ENCODE results near the gene LIN54. TPM values are rescaled to one million over a fixed set of nuclear protein-coding genes. Genes with fewer than 3 reads are reported as not detected.

Gene LIN54
- total RNA-seq, 4 donors from 2014 or later = 14.7 to 23.0 (median 16.4) TPM

DNA sequence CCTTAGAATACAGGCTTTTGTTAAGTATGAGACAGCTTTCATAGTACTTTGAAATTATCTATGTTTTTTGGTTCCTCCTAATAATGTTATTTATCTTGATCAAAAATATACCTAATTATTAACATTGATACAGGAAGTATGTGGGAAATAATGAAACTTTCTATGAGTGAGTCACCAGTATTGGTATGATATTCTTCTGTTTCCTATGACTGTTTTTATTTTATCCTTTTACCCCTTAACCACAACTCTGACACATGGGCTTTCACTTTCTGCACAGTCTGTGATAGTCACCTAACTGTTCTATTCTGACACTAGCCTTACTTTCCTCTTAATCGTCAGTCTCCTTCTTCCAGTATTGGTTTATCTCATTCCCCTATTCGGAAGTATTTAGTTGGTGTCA is 105.4 kb downstream of the LIN54 start:
- no peak overlapping the region for H3K27ac ChIP-seq
- intact Hi-C loops (cut with DNase I) = loop anchor here (10.0 kb wide), 1 partner anchor 130 kb away; the partner anchor contains the start of gene COPS4
- no peak overlapping the region for H3K4me3 ChIP-seq
- 64 to 73% methylated on average over 2 of the region's 2 CpGs for WGBS, 2 donors
- peaks cover 0 to 36% (median 4%) of the 10 kb centered on the region in 3 donors for H3K36me3 ChIP-seq
- DNase-seq = no peak
- peaks cover 0 to 13% (median 6%) of the 10 kb centered on the region in 3 donors for H3K4me1 ChIP-seq
- TF ChIP-seq, protein P1, sequence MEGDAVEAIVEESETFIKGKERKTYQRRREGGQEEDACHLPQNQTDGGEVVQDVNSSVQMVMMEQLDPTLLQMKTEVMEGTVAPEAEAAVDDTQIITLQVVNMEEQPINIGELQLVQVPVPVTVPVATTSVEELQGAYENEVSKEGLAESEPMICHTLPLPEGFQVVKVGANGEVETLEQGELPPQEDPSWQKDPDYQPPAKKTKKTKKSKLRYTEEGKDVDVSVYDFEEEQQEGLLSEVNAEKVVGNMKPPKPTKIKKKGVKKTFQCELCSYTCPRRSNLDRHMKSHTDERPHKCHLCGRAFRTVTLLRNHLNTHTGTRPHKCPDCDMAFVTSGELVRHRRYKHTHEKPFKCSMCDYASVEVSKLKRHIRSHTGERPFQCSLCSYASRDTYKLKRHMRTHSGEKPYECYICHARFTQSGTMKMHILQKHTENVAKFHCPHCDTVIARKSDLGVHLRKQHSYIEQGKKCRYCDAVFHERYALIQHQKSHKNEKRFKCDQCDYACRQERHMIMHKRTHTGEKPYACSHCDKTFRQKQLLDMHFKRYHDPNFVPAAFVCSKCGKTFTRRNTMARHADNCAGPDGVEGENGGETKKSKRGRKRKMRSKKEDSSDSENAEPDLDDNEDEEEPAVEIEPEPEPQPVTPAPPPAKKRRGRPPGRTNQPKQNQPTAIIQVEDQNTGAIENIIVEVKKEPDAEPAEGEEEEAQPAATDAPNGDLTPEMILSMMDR (IDR thresholded peaks at IDR 0.05) = no peak
- no peak for TF ChIP-seq POLR2A (IDR thresholded peaks at IDR 0.05)
- H3K27me3 ChIP-seq = no peaks in the 10 kb centered on the region
- no peaks in the 10 kb centered on the region for H3K9me3 ChIP-seq

- H3K36me3 ChIP-seq = peaks cover 0 to 28% (median 4%) of the 10 kb centered on the region in 3 donors
- WGBS, 2 donors = 87 to 89% methylated on average over 3 to 5 of the region's 5 CpGs
- no peak overlapping the region for H3K4me3 ChIP-seq
- no peak overlapping the region for H3K27ac ChIP-seq
- no peaks in the 10 kb centered on the region for H3K9me3 ChIP-seq
- TF ChIP-seq, protein P1 (IDR thresholded peaks at IDR 0.05) = no peak
- no peak for TF ChIP-seq POLR2A (IDR thresholded peaks at IDR 0.05)
- H3K4me1 ChIP-seq = peaks cover 6 to 23% (median 8%) of the 10 kb centered on the region in 3 donors
- H3K27me3 ChIP-seq = no peaks in the 10 kb centered on the region
- no peak for DNase-seq
- intact Hi-C loops (cut with DNase I) = loop anchor here (10.0 kb wide), 1 partner anchor 131 kb away; the partner anchor contains the start of gene COPS4
These were observed 106.9 kb downstream of the LIN54 start for GRCh38 chr4:82903737-82904136.

DNA sequence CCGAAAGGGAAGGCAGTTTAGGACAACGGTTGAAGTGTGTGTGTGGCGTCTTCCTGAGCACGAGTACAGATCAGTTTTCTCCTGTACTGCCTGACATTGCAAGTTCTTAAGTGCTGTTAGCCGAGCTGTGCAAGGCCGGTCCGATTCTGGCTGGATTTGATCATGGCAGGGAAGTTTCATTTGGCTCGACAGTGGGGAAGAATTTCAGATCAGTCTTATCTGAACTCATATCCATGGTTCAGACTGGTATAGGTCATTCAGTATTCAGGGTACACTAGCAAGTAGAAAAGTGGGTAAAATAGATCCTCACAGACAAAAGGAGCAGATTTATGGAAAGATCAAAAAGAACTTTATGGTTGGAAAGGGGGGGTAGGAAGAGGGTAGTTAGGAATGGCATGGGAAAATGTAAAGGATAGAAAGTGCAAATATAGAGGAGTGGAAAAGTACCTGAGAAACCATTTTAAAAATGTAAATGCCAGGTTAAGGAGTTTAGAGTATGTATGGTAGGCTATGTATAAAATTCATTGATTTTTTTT is 109.4 kb downstream of the LIN54 start:
- H3K4me1 ChIP-seq = peaks cover 8 to 48% (median 17%) of the 10 kb centered on the region in 3 donors
- no peaks in the 10 kb centered on the region for H3K27me3 ChIP-seq
- peak overlapping the region; percentile 61 to 87 (median 72) for H3K4me3 ChIP-seq
- peaks cover 0 to 24% (median 0%) of the 10 kb centered on the region in 3 donors for H3K36me3 ChIP-seq
- H3K9me3 ChIP-seq = no peaks in the 10 kb centered on the region
- peak overlapping the region; percentile 96 to 100 (median 98) for H3K27ac ChIP-seq
- WGBS, 2 donors = 0 to 2% methylated on average over 5 to 8 of the region's 8 CpGs
- no peak for DNase-seq
- no peak for TF ChIP-seq POLR2A (IDR thresholded peaks at IDR 0.05)
- TF ChIP-seq, protein P1 (IDR thresholded peaks at IDR 0.05) = peak in 1 of 6 experiments; percentile 2
- intact Hi-C loops (cut with DNase I) = loop anchor here (10.0 kb wide), 1 partner anchor 134 kb away; the partner anchor contains the start of gene COPS4

DNA sequence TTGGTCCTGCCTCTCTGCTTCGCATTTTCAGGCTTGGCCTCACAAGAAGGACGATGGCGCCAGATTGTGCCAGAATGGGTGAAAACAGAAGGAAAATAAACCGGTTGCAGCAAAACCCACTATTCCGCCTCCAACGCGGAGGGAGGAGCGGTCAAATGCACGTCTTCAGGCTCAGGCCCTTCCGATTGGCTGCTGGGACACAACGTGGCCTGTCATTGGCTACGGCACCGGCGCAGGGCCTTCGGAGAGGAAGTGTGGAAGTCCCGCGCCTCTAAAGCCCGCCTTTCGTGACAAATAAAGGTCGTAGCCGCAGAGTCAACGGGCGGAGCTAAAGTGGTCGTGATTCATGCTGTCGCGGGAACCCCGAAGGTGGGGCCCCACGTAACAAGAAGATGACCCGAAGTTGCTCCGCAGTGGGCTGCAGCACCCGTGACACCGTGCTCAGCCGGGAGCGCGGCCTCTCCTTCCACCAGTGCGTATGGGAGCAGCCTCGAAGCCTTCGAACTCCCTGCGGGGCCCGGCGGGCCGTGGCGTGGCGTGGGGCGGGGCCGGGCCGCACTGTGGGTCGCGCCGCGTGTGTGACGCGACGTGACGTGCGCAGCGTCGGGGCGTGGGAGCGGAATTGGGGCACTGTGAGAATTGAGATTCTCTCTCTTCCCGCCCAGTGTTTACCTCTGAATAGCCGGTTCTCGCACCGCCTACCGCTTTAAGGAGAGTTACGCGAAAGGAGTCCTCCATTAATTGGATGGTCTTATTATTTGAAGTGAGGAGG is 110.0 kb downstream of the LIN54 start, which contains the start of gene THAP9:
Gene THAP9 (plus strand): TSS at position 325 of the 772 bp plus-strand sequence. CDS start 68 bp downstream, at position 393.
- Histone ChIP-seq H3K27ac (peak within 1 kb of the TSS; percentile 96 to 100 (median 98)), H3K36me3 (peaks cover 0 to 26% (median 0%) of the 10 kb centered on the region in 3 donors), H3K4me3 (peak within 1 kb of the TSS; percentile 61 to 87 (median 72)), H3K9me3 (no peaks in the 10 kb centered on the region), H3K4me1 (peaks cover 8 to 52% (median 17%) of the 10 kb centered on the region in 3 donors), H3K27me3 (no peaks in the 10 kb centered on the region)
- peak in 3 of 4 donors; percentile 60 to 92 (median 72) for TF ChIP-seq POLR2A (IDR thresholded peaks at IDR 0.05)
- TF ChIP-seq, protein P1 (IDR thresholded peaks at IDR 0.05) = peak in 2 of 6 experiments; percentile 3
- intact Hi-C loops (cut with DNase I) = loop anchor here (10.0 kb wide), 1 partner anchor 134 kb away; the partner anchor contains the start of gene COPS4
- DNase-seq = peak; percentile 95
- WGBS, 2 donors = 0% methylated on average over 18 to 22 of the region's 67 CpGs

All from esophagus squamous epithelium (tissue), 5 donors.